ENCODE results near the gene NCAM2.

NCAM2 gene

DNA sequence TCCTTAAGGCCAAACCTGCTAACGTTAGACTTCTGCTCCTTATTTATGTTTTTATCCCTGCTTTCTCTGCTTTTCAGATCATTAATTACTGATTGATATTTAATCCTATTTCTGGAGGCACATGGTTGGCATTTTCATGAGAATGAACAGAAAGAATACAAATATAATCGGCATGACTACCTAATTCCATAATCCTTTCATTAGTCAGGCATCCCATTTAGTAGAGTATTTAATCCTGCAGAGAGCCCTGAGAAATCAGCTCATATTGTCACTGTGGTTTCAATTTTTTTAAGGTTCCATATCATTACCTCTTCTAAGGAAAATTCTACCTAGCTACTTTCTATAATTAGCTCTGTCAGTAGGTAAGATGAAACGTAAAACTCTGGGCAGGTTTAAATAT is 238.8 kb downstream of the NCAM2 start:
- no peak for TF ChIP-seq EZH2phosphoT487 (IDR thresholded peaks at IDR 0.05; ENCODE audit: borderline replicate concordance)
- TF ChIP-seq, protein P1, sequence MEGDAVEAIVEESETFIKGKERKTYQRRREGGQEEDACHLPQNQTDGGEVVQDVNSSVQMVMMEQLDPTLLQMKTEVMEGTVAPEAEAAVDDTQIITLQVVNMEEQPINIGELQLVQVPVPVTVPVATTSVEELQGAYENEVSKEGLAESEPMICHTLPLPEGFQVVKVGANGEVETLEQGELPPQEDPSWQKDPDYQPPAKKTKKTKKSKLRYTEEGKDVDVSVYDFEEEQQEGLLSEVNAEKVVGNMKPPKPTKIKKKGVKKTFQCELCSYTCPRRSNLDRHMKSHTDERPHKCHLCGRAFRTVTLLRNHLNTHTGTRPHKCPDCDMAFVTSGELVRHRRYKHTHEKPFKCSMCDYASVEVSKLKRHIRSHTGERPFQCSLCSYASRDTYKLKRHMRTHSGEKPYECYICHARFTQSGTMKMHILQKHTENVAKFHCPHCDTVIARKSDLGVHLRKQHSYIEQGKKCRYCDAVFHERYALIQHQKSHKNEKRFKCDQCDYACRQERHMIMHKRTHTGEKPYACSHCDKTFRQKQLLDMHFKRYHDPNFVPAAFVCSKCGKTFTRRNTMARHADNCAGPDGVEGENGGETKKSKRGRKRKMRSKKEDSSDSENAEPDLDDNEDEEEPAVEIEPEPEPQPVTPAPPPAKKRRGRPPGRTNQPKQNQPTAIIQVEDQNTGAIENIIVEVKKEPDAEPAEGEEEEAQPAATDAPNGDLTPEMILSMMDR (conservative IDR thresholded peaks at IDR 0.05; ENCODE audit: low read length): no peak
- Histone ChIP-seq H3K36me3 (ENCODE audit: insufficient read depth, low read length) (no peaks in the 10 kb centered on the region), H3K9ac (ENCODE audit: low read depth, low read length, poor library complexity, severe bottlenecking) (no peak overlapping the region), H3K27me3 (ENCODE audit: insufficient read depth, low read length, poor library complexity, severe bottlenecking) (no peaks in the 10 kb centered on the region), H3K4me3 (ENCODE audit: low read length, poor library complexity, severe bottlenecking) (no peak overlapping the region), H4K20me1 (ENCODE audit: insufficient read depth, low read length, poor library complexity, severe bottlenecking) (no peaks in the 10 kb centered on the region), H3K4me2 (ENCODE audit: low read depth, low read length, poor library complexity, severe bottlenecking) (no peak overlapping the region), H2AFZ (ENCODE audit: low read length) (no peak overlapping the region), H3K9me3 (ENCODE audit: insufficient read depth, low read depth, low read length) (no peaks in the 10 kb centered on the region), H3K4me1 (ENCODE audit: insufficient read depth, low read length, poor library complexity, severe bottlenecking) (no peaks in the 10 kb centered on the region), H3K79me2 (ENCODE audit: insufficient read depth, low read length) (no peaks in the 10 kb centered on the region), H3F3A (ENCODE audit: low read depth) (no peaks in the 10 kb centered on the region), H3K9me2 (replicated peaks; ENCODE audit: low read depth, low read length) (no peaks in the 10 kb centered on the region)

DNA sequence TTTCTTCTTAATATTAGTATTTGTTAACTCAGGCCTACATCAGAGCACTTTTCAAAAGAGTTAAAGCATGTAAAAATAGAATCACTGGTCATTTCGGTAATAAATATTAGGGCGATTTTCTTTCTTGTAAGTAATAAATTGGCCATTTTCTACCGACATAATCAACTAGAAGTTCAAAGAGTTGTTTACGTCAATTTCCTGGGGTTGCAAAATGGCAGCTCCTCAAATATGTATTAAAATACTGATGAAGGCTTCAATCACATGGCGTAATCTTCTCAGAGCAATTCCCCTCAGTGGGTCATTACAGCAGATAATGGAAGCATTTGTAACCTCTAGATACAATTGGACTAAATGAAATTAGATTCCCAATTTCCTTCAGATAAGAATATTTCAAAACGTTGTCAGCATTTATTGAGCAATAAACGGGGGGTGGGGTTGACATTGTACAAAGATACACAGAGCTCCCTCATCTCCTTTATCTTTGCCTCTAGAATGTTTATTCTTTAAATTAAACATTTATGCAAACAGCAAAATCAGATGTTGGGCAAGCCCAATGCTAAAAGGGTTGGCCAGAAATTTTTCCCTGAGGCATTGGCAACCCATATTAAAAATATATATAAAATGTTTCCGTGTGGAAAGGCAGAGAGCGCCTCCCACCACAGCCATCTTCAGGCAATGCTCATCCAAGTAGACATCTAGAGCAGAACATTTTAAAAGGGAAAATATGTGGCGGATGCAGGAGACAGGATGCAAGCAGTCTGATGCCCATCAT is 240.6 kb downstream of the NCAM2 start:
- Histone ChIP-seq H3K4me2 (ENCODE audit: low read depth, low read length, poor library complexity, severe bottlenecking) (no peak overlapping the region), H3F3A (ENCODE audit: low read depth) (no peaks in the 10 kb centered on the region), H3K9me3 (ENCODE audit: insufficient read depth, low read depth, low read length) (no peaks in the 10 kb centered on the region), H2AFZ (ENCODE audit: low read length) (no peak overlapping the region), H3K9ac (ENCODE audit: low read depth, low read length, poor library complexity, severe bottlenecking) (no peak overlapping the region), H4K20me1 (ENCODE audit: insufficient read depth, low read length, poor library complexity, severe bottlenecking) (no peaks in the 10 kb centered on the region), H3K9me2 (replicated peaks; ENCODE audit: low read depth, low read length) (no peaks in the 10 kb centered on the region), H3K27me3 (ENCODE audit: insufficient read depth, low read length, poor library complexity, severe bottlenecking) (no peaks in the 10 kb centered on the region), H3K79me2 (ENCODE audit: insufficient read depth, low read length) (no peaks in the 10 kb centered on the region), H3K4me1 (ENCODE audit: insufficient read depth, low read length, poor library complexity, severe bottlenecking) (no peaks in the 10 kb centered on the region), H3K4me3 (ENCODE audit: low read length, poor library complexity, severe bottlenecking) (no peak overlapping the region), H3K36me3 (ENCODE audit: insufficient read depth, low read length) (no peaks in the 10 kb centered on the region)
- TF ChIP-seq, protein P1 (conservative IDR thresholded peaks at IDR 0.05; ENCODE audit: low read length): no peak
- no peak for TF ChIP-seq EZH2phosphoT487 (IDR thresholded peaks at IDR 0.05; ENCODE audit: borderline replicate concordance)

DNA sequence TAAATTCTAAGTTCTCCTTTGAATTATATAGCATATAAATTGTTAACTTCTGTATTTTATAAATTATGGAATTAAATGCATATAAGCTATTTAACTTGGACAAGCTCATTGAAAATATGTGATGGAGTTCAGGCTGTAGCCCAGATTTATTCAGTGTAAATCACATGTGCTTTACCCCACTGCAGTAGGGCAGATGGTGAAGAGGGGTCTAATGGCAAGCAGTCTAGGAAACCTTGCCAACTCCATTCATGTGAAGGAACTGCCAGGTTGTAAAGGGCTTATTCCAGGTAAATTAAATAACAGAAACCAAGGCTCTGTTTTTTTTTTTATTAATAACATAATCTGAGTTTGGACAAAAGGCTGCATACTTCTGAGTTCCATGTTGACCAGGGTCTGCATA is 243.2 kb downstream of the NCAM2 start:
- no peaks in the 10 kb centered on the region for H3K27me3 ChIP-seq (ENCODE audit: insufficient read depth, low read length, poor library complexity, severe bottlenecking)
- H3F3A ChIP-seq (ENCODE audit: low read depth): no peaks in the 10 kb centered on the region
- no peaks in the 10 kb centered on the region for H4K20me1 ChIP-seq (ENCODE audit: insufficient read depth, low read length, poor library complexity, severe bottlenecking)
- H3K4me1 ChIP-seq (ENCODE audit: insufficient read depth, low read length, poor library complexity, severe bottlenecking): no peaks in the 10 kb centered on the region
- H3K4me3 ChIP-seq (ENCODE audit: low read length, poor library complexity, severe bottlenecking): no peak overlapping the region
- H3K9me2 ChIP-seq (replicated peaks; ENCODE audit: low read depth, low read length): no peaks in the 10 kb centered on the region
- H3K79me2 ChIP-seq (ENCODE audit: insufficient read depth, low read length): no peaks in the 10 kb centered on the region
- H3K9me3 ChIP-seq (ENCODE audit: insufficient read depth, low read depth, low read length): no peaks in the 10 kb centered on the region
- TF ChIP-seq, protein P1 (conservative IDR thresholded peaks at IDR 0.05; ENCODE audit: low read length): no peak
- no peak for TF ChIP-seq EZH2phosphoT487 (IDR thresholded peaks at IDR 0.05; ENCODE audit: borderline replicate concordance)
- no peaks in the 10 kb centered on the region for H3K36me3 ChIP-seq (ENCODE audit: insufficient read depth, low read length)
- no peak overlapping the region for H3K9ac ChIP-seq (ENCODE audit: low read depth, low read length, poor library complexity, severe bottlenecking)
- H3K4me2 ChIP-seq (ENCODE audit: low read depth, low read length, poor library complexity, severe bottlenecking): no peak overlapping the region
- H2AFZ ChIP-seq (ENCODE audit: low read length): no peak overlapping the region

All from Loucy (cell line).